Skeletal muscle cell (primary cell): ENCODE measurements around the gene FOXN1.
A peak's percentile ranks its signal among the peaks of the same experiment; 100 is the strongest.

ENCODE experiments used
- DNase-seq: peaks from one replicate; pipeline ENCODE4 v3.0.0-alpha.2; 2010; ENCODE audit warnings: low read depth
- H3K4me3 ChIP-seq: 2 replicates; pipeline ENCODE4 v1.5.1; 2011; ENCODE audit warnings: low read depth, mild to moderate bottlenecking, control low read depth, low read length, moderate library complexity

The FOXN1 gene

GRCh38 chr17:28476076-28476865 lies 29.9 kb upstream of the FOXN1 start:
- DNase-seq = no peak
- no peak overlapping the region for H3K4me3 ChIP-seq

DNA sequence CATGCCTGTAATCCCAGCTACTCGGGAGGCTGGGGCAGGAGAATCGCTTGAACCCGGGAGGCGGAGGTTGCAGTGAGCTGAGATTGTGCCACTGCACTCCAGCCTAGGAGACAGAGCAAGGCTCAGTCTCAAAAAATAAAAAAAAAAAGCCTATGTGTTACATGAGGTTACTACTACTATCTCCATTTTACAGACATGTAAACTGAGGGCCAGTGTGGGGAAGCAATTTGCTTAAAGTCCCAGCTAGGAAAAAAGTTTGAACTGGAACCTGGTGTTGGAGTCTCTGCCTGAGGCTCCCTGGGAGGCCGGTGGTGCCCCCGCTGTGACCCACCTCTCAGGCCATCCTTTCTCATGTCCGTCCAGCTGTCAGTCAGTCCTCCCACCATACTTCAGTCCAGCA lies 28.2 kb upstream of the FOXN1 start:
- no peak for DNase-seq
- H3K4me3 ChIP-seq = no peak overlapping the region

GRCh38 chr17:28478712-28479615 lies 27.2 kb upstream of the FOXN1 start:
- no peak for DNase-seq
- H3K4me3 ChIP-seq = no peak overlapping the region

GRCh38 chr17:28480278-28480677 lies 25.9 kb upstream of the FOXN1 start:
- H3K4me3 ChIP-seq = no peak overlapping the region

DNA sequence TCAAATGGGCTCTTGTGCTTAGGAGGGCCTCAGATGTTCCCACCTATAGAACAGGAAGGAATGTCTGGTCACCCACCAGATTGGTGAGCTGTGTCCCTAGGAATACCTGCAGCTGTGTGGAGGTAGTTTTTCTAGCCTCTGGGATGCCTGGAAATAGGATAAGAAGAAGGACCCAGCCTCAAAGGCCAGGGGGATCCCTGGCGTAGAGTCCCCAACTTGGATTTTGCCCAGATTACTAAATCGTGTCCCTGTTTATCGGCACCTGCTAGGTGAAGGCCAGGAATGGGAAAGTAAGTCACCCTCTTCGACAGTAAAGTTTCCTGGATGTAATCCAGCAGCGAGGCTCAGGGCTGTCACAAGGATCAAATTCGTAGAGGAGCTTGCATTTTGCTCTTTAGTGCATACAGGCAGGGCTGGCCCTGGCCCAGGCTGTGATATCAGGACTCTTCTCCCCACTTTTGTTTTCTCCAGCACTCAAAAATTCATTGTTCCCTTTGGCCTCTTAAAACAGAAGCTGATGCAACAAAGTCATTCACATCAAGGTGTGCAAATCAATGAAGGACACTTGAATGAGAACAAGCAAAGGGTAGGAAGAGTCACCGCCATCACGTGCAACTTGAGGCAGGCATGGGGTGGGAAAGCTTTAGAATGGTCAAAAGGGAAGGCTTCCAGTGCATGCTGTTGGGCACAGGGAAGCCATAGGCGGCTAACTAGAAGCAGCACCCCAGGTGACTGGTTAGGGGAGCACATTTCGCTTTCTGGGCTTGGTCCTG lies 25.2 kb upstream of the FOXN1 start:
- no peak overlapping the region for H3K4me3 ChIP-seq
- DNase-seq = no peak

More at GRCh38 chr17:28480278-28480677, 25.9 kb upstream of the FOXN1 start:
- no peak for DNase-seq

GRCh38 chr17:28482551-28483199 lies 23.5 kb upstream of the FOXN1 start:
- no peak overlapping the region for H3K4me3 ChIP-seq
- DNase-seq = no peak

- no peak overlapping the region for H3K4me3 ChIP-seq
- no peak for DNase-seq
Observed at GRCh38 chr17:28484296-28484695, 21.9 kb upstream of the FOXN1 start.

GRCh38 chr17:28485049-28485448 lies 21.1 kb upstream of the FOXN1 start:
- no peak for DNase-seq
- H3K4me3 ChIP-seq = no peak overlapping the region

GRCh38 chr17:28487881-28488532 lies 18.1 kb upstream of the FOXN1 start:
- no peak for DNase-seq
- H3K4me3 ChIP-seq = no peak overlapping the region

DNA sequence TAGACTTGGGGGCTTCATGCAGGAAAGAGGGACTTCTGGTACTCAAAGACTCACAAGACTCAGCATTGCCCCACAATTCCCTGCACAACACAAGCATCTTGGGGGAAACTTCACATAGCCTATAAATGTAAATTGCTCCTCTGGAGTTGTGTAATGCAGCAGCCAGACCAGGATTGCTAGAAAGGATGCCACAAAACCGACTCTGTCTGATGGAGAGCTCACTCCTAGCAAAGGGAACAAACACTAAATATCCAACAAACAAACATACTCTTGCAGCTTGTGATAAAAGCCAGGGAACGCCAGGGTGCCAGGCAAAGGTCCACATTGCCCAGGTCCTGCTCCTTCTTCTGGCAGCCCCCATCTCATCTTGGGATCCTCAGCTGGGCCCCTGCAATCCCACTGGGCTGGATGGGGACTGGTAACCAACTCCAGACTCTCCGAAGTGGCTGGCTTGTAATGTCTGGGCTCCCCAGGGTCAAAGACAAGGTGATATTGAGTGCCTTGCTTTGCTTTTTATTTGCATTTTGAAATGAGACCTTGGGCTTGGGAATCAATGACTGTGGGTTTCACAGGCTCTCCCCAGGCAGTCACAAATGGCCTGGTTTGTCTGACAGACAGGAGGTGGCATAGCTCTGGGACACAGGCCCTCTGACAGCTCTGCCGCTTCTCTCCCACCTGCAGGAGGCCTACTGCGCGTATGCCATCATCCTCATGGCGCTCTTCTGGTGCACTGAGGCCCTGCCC lies 17.4 kb upstream of the FOXN1 start:
- no peak overlapping the region for H3K4me3 ChIP-seq
- no peak for DNase-seq

- DNase-seq = no peak
- H3K4me3 ChIP-seq = no peak overlapping the region
Observed at GRCh38 chr17:28491286-28491685, 14.9 kb upstream of the FOXN1 start.

GRCh38 chr17:28491860-28492259 lies 14.3 kb upstream of the FOXN1 start:
- no peak for DNase-seq
- no peak overlapping the region for H3K4me3 ChIP-seq

- DNase-seq = no peak
- H3K4me3 ChIP-seq = no peak overlapping the region
Observed at GRCh38 chr17:28492352-28493310, 13.5 kb upstream of the FOXN1 start.

DNA sequence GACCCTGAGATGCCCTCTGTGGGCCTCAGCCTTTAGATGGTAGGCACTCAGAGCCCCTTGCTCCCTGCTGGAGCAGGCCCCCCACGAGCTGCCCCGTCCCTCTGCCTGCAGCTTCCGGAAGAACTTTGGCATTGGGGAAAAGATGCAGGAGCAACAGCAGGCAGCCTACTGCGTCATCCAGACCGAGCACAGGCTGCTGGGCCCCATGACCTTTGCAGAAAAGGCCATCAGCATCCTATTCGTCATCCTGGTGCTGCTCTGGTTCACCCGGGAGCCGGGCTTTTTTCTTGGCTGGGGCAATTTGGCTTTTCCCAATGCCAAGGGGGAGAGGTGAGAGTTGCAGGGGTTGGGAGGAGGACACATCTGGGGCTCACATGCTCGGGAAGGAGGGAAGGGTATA lies 12.7 kb upstream of the FOXN1 start:
- peak; percentile 29 for DNase-seq
- no peak overlapping the region for H3K4me3 ChIP-seq

GRCh38 chr17:28494445-28495188 lies 11.5 kb upstream of the FOXN1 start:
- no peak overlapping the region for H3K4me3 ChIP-seq
- DNase-seq = peak; percentile 15

GRCh38 chr17:28495635-28496034 lies 10.5 kb upstream of the FOXN1 start:
- no peak for DNase-seq
- H3K4me3 ChIP-seq = no peak overlapping the region

DNA sequence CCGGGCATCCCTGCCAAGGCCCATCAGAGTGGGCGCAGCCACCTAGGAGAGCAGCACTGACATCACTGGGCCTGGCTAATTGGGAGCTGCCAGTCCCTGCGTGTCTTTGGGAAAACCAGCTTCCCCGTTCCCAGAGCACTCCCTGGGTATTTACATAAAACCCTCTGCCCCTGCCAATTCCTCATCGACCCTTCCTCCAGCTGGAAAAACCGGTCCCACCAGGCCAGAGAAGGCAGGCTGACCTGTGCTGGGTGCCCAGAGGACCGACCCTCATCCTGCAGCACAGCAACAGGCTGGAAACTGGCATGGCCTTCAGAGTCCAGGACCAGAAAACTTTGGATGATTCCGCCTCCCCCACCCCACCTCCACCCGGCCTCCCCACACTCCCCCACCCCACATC lies 8.2 kb upstream of the FOXN1 start:
- no peak for DNase-seq

More for the DNA sequence above, 8.2 kb upstream of the FOXN1 start:
- no peak overlapping the region for H3K4me3 ChIP-seq
